ENCODE measurements around the gene RAB11FIP5.
"Not testable (repeated sequence)": the region's sequence is repeated elsewhere in the genome, so short reads cannot be mapped to it uniquely, and the experiment has no call there.

RAB11FIP5 gene

DNA sequence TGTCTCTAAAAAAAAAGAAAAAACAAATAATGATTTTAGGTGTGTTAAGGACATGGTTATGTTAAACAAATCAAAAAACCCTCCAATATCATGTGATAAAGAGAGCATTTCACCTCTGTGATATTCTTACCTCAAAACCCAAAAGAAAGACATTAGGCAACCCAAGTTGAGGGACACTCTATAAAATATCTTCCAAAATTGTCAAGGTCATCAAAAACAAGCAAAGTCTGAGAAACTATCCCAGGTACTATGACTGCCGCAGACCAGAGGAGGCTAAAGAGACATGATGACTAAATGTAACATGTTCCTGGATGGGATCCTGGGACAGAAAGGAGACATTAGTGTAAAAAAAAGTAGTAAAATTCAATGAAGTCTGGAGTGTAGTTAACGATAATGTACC is 45.7 kb downstream of the RAB11FIP5 start:
- no peak overlapping the region for H2AFZ ChIP-seq (ENCODE audit: low read length, unreplicated experiment)

DNA sequence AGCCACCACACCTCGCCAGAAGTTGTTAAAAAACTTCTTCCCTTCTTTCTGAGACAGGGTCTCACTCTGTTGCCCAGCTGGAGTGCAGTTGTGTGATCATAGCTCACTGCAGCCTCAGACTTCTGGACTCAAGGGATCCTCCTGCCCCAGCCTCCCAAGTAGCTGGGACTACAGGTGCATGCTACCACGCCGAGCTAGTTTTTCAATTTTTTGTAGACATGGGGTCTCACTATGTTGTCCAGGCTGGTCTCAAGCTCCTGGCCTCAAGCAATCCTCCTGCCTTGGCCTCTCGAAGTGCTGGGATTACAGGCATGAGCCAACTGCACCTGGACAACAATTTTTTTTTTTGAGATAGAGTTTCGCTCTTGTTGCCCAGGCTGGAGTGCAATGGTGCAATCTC is 47.7 kb downstream of the RAB11FIP5 start:
- not testable (repeated sequence) for H3K36me3 ChIP-seq (ENCODE audit: insufficient read depth, low read length); H2AFZ ChIP-seq (ENCODE audit: low read length, unreplicated experiment); H3K27me3 ChIP-seq (ENCODE audit: insufficient read depth, low read length); H3K4me3 ChIP-seq (ENCODE audit: low read depth, low read length)
- peaks cover 52% of the 10 kb centered on the region for H3K79me2 ChIP-seq (ENCODE audit: control insufficient read depth, insufficient read depth, low read length, unreplicated experiment)
- peak overlapping the region; percentile 91; the same call in 1 of the 2 replicates for H3K27ac ChIP-seq (ENCODE audit: low read depth, low read length)
- H3K4me1 ChIP-seq (ENCODE audit: control insufficient read depth, insufficient read depth, low read length, unreplicated experiment) = peaks cover 26% of the 10 kb centered on the region

More for the DNA sequence above, 45.7 kb downstream of the RAB11FIP5 start:
- Histone ChIP-seq H3K27ac (ENCODE audit: low read depth, low read length) (no peak overlapping the region), H3K36me3 (ENCODE audit: insufficient read depth, low read length) (no peaks in the 10 kb centered on the region), H3K79me2 (ENCODE audit: control insufficient read depth, insufficient read depth, low read length, unreplicated experiment) (peaks cover 50% of the 10 kb centered on the region), H3K4me1 (ENCODE audit: control insufficient read depth, insufficient read depth, low read length, unreplicated experiment) (peaks cover 28% of the 10 kb centered on the region), H3K4me3 (ENCODE audit: low read depth, low read length) (no peak overlapping the region), H3K27me3 (ENCODE audit: insufficient read depth, low read length) (no peaks in the 10 kb centered on the region)

DNA sequence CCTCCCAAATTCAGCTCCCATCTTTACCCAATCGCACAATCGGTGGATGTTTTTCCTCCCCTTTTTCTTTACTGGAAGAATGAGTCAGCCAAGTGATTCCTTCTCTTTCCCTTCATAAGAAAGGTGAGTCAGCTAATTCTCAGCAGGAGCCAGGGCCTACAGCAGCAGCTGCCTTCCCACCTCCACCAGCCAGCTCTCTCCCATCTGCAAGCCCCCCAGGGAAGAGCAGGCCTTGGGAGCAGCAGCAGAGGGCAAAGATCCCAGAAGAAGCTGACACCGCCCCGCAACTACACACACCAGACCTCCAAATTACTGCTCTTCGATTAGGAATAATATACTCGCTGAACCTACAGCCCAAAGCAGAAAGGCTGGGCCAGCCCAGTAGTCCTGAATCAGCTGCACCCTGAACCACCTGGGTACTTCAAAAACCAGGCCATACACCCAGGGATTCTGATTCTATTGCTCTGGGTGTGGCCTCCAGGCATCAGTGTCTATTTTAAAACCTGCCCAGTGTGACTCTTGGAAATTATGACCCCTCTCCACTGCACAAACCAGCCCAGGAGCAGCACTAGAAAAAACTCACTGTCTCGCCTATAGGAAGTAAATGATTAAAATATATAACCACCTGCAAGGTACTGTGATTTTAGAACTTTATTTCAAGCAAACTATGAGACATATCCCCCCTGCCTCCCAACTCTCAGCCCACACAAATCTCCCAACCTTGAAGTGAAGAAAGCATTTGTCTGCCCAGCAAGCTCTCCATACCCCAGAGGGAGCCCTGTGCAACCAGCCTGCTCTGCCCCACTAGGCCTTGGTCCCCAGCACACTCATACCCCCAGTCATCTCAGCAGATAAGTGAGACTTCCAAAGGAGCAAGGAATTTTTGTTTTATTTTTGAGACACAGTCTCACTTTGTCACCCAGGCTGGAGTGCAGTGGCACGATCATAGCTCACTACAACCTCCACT is 48.6 kb downstream of the RAB11FIP5 start:
- Histone ChIP-seq H3K79me2 (ENCODE audit: control insufficient read depth, insufficient read depth, low read length, unreplicated experiment) (peaks cover 50% of the 10 kb centered on the region), H3K36me3 (ENCODE audit: insufficient read depth, low read length) (no peaks in the 10 kb centered on the region), H3K27ac (ENCODE audit: low read depth, low read length) (peak overlapping the region; percentile 91), H3K4me1 (ENCODE audit: control insufficient read depth, insufficient read depth, low read length, unreplicated experiment) (peaks cover 26% of the 10 kb centered on the region), H3K4me3 (ENCODE audit: low read depth, low read length) (0 out of 2 replicates have a peak overlapping the region, but pooled peaks have one; percentile 17), H3K27me3 (ENCODE audit: insufficient read depth, low read length) (no peaks in the 10 kb centered on the region), H2AFZ (ENCODE audit: low read length, unreplicated experiment) (no peak overlapping the region)

DNA sequence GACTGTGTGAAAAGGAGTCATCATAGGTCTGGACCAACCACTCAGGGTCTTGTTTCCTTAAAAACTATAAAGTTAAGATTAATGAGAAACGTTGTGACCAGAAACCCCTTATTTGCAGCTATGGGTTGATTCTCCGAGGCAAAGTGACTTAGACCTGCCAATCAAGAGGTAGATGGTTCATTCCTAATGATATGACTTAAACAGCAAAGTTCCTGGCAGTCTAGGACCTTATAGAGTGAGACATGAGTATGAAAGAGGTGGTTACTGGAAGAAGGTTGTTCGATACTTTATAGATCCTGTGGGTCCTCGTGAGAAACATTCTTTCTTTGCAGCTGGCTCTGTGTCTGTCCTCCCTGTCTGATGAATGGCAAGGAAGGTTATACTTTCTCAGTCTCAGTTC is 49.3 kb downstream of the RAB11FIP5 start:
- Histone ChIP-seq H2AFZ (ENCODE audit: low read length, unreplicated experiment) (peak overlapping the region; percentile 56), H3K79me2 (ENCODE audit: control insufficient read depth, insufficient read depth, low read length, unreplicated experiment) (peaks cover 44% of the 10 kb centered on the region), H3K27me3 (ENCODE audit: insufficient read depth, low read length) (no peaks in the 10 kb centered on the region), H3K36me3 (ENCODE audit: insufficient read depth, low read length) (no peaks in the 10 kb centered on the region), H3K4me1 (ENCODE audit: control insufficient read depth, insufficient read depth, low read length, unreplicated experiment) (peaks cover 26% of the 10 kb centered on the region), H3K27ac (ENCODE audit: low read depth, low read length) (peak overlapping the region; percentile 91), H3K4me3 (ENCODE audit: low read depth, low read length) (peak overlapping the region; percentile 17; the same call in 1 of the 2 replicates)

DNA sequence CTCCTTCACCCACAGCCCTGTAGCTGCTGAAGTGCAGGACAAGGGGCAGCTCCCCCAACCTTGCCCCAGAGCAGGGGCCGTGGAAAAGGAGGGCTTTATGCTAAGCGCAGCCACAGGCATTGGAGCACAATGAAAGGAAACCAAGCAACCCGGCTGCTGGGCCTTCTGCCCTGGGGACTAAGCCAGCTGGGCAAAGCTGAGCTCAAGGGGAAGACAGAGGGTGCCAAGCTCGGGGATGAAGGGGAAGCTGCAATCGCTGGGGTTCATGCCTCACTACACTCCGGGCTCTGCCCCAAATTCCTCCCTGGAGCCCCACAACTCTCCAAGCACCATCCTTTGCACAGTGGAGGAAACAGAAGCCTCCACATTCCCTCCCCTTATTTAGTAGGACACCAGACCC is 53.6 kb downstream of the RAB11FIP5 start:
- peaks cover 14% of the 10 kb centered on the region for H3K4me1 ChIP-seq (ENCODE audit: control insufficient read depth, insufficient read depth, low read length, unreplicated experiment)
- no peak overlapping the region for H2AFZ ChIP-seq (ENCODE audit: low read length, unreplicated experiment)
- H3K79me2 ChIP-seq (ENCODE audit: control insufficient read depth, insufficient read depth, low read length, unreplicated experiment) = peaks cover 29% of the 10 kb centered on the region
- H3K36me3 ChIP-seq (ENCODE audit: insufficient read depth, low read length) = peaks cover 13% of the 10 kb centered on the region
- no peak overlapping the region for H3K4me3 ChIP-seq (ENCODE audit: low read depth, low read length)
- no peak overlapping the region for H3K27ac ChIP-seq (ENCODE audit: low read depth, low read length)
- no peaks in the 10 kb centered on the region for H3K27me3 ChIP-seq (ENCODE audit: insufficient read depth, low read length)

DNA sequence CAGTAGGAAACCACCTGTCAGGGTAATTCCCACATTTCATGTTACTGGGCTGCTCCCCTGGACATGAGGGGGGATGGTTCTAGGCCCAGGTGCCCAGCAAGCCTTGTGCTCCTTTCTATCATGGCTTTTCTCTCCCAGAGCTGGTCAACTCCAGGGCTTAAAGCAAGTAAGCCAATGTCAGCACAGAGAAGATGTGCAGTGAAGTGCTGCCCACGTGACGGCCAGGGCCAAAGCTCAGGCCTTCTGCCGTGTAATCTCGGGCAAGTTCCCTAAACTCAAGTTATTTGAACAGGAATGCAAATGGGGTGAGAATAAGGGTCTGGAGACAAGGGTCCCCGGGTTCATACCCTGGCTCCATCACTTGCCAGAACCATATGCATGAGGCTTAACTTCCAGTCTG is 57.8 kb downstream of the RAB11FIP5 start:
- Histone ChIP-seq H3K4me3 (ENCODE audit: low read depth, low read length) (no peak overlapping the region), H3K4me1 (ENCODE audit: control insufficient read depth, insufficient read depth, low read length, unreplicated experiment) (no peaks in the 10 kb centered on the region), H3K79me2 (ENCODE audit: control insufficient read depth, insufficient read depth, low read length, unreplicated experiment) (peaks cover 7% of the 10 kb centered on the region), H2AFZ (ENCODE audit: low read length, unreplicated experiment) (no peak overlapping the region), H3K27me3 (ENCODE audit: insufficient read depth, low read length) (no peaks in the 10 kb centered on the region), H3K27ac (ENCODE audit: low read depth, low read length) (no peak overlapping the region), H3K36me3 (ENCODE audit: insufficient read depth, low read length) (peaks cover 13% of the 10 kb centered on the region)

DNA sequence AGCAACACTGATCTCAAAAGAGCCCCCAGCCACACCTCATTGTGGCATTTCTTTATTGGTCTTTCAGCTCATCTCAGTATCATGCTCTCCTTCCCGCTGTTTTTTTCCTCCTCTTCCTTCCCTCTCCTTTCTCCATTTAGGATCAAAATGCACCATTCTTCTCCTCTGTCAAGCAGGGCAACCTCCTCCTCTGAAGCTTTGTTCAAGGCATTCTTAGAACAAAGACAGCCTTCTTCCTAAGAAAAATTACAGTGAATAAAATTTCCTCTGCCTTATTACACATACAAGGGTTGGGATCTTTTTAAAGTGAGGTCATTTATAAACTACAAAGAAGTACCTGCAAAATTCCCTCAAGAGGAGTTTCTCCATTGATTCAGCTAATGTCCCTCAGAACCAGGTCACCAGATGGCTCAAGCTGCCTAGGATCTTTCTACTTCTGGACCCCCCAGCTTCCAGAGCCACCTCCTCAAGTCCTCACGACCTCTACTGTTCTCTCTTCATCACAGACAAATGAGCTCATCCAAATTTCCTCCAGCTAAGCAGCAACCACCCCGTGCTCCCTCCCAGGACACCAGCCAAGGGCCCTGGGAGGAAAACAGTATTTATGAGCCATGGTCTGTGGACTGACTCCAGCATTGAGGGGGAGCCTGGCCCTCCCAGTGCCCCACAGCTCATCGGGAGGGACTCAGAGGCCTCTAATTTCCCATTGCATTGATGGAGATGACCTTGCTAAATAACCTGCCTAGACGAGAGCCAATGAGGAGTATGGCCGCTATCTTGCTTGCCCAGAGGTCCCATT is 59.2 kb downstream of the RAB11FIP5 start:
- H3K79me2 ChIP-seq (ENCODE audit: control insufficient read depth, insufficient read depth, low read length, unreplicated experiment) = peaks cover 3% of the 10 kb centered on the region
- H3K27ac ChIP-seq (ENCODE audit: low read depth, low read length) = no peak overlapping the region
- peaks cover 13% of the 10 kb centered on the region for H3K36me3 ChIP-seq (ENCODE audit: insufficient read depth, low read length)
- H2AFZ ChIP-seq (ENCODE audit: low read length, unreplicated experiment) = no peak overlapping the region
- H3K4me3 ChIP-seq (ENCODE audit: low read depth, low read length) = no peak overlapping the region
- H3K27me3 ChIP-seq (ENCODE audit: insufficient read depth, low read length) = no peaks in the 10 kb centered on the region
- H3K4me1 ChIP-seq (ENCODE audit: control insufficient read depth, insufficient read depth, low read length, unreplicated experiment) = no peaks in the 10 kb centered on the region

DNA sequence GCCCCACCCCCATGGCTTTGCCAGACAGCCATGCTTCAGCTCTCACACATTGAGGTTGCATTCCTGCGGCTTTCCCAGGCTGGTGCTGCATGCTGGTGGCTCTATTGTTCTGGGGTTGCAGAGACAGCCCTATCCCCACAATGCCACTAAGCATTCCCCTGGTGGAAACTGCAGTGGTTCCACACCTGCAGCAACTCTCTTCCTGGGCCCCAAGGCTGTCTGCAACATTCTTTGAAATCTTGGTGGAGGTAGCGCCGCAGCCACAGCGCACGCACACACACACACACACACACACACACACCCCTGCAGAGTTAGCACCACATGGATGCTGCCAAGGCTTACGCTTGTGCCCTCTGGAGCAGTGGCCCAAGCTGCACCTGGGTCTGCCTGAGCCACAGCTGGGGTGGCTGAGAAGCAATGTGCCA is 62.6 kb downstream of the RAB11FIP5 start:
- Histone ChIP-seq H3K27me3 (ENCODE audit: insufficient read depth, low read length) (no peaks in the 10 kb centered on the region), H3K4me3 (ENCODE audit: low read depth, low read length) (no peak overlapping the region), H3K4me1 (ENCODE audit: control insufficient read depth, insufficient read depth, low read length, unreplicated experiment) (no peaks in the 10 kb centered on the region), H2AFZ (ENCODE audit: low read length, unreplicated experiment) (no peak overlapping the region), H3K36me3 (ENCODE audit: insufficient read depth, low read length) (no peaks in the 10 kb centered on the region), H3K79me2 (ENCODE audit: control insufficient read depth, insufficient read depth, low read length, unreplicated experiment) (no peaks in the 10 kb centered on the region), H3K27ac (ENCODE audit: low read depth, low read length) (no peak overlapping the region)

DNA sequence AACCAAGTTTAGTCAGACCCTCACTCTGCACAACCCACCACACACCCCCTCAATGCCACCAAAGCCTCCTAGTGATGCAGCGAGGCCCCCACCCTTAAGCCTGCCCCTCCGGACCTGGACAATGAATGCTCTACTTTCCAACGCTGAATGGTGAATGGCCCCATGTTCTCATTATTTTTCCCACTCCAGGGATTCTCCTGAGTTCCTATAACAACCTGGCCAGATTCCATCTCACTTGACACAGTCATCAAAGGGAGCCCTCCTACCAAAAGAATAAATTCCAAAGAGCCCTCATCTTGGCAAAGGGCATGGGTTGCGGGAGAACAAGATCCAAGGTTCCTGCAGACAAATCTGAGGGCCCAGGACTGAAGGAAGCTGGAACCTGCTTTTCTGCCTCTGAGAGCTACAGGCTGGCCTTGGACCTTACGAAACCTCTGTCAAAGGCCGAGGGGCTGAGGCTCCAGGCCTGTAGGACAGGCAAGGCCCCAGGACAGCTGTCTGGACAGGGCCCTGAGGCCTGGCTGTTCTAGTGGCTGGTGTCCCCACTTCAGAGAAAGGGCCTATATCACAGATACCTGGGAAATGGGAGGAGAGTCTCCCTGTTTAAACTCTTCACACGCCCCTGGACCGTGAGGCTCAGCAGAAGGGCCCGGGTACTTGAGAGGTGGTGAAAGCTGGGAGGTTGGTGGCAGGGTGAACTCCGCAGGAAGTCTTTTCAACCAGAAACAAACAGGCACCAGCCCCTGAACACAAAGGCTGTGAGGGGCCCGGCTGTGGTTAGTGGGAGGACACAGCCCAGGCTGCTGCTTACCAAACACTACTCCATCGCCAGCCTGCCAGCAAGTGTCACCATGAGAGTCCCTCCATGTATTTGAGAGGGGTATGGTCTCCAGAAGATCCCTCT is 68.6 kb downstream of the RAB11FIP5 start:
- Histone ChIP-seq H3K79me2 (ENCODE audit: control insufficient read depth, insufficient read depth, low read length, unreplicated experiment) (no peaks in the 10 kb centered on the region), H3K4me3 (ENCODE audit: low read depth, low read length) (no peak overlapping the region), H2AFZ (ENCODE audit: low read length, unreplicated experiment) (no peak overlapping the region), H3K27ac (ENCODE audit: low read depth, low read length) (no peak overlapping the region), H3K36me3 (ENCODE audit: insufficient read depth, low read length) (no peaks in the 10 kb centered on the region), H3K4me1 (ENCODE audit: control insufficient read depth, insufficient read depth, low read length, unreplicated experiment) (no peaks in the 10 kb centered on the region), H3K27me3 (ENCODE audit: insufficient read depth, low read length) (no peaks in the 10 kb centered on the region)

DNA sequence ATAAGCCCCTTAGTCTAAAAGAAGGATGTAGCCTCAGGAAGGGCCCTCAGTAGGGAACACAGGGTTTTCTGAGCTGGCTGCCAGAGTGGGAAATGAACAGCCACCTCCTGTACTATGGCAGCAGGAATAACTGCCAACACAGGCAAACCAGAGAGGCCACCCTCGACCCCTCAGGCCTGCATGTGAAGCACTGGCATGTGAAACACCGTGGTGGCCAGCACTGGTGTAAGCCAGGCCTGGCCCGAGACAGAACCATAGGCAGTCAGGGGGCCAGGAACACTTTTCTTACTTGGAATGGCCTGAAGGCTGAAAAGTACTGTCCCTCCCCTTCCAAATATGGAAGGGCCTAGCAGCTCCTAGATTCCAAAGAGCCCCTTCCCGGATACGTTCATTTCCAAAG is 69.5 kb downstream of the RAB11FIP5 start:
- Histone ChIP-seq H3K79me2 (ENCODE audit: control insufficient read depth, insufficient read depth, low read length, unreplicated experiment) (no peaks in the 10 kb centered on the region), H3K27me3 (ENCODE audit: insufficient read depth, low read length) (no peaks in the 10 kb centered on the region), H3K4me1 (ENCODE audit: control insufficient read depth, insufficient read depth, low read length, unreplicated experiment) (no peaks in the 10 kb centered on the region), H3K27ac (ENCODE audit: low read depth, low read length) (no peak overlapping the region), H2AFZ (ENCODE audit: low read length, unreplicated experiment) (no peak overlapping the region), H3K4me3 (ENCODE audit: low read depth, low read length) (no peak overlapping the region), H3K36me3 (ENCODE audit: insufficient read depth, low read length) (no peaks in the 10 kb centered on the region)
